ENCODE data around the gene SP1. TPM values are rescaled to one million over a fixed set of nuclear protein-coding genes. Genes with fewer than 3 reads are reported as not detected.
"Not testable (repeated sequence)": the region's sequence is repeated elsewhere in the genome, so short reads cannot be mapped to it uniquely, and the experiment has no call there.

The SP1 gene
- total RNA-seq, 1 donor from 2014 or later = 49.0 TPM

GRCh38 chr12:53388932-53389331 lies 9.0 kb downstream of the SP1 start:
- intact Hi-C loops (cut with DNase I) = no loop called here
- H3K36me3 ChIP-seq = peaks cover 10 to 23% of the 10 kb centered on the region in 2 donors
- H3K4me1 ChIP-seq = peaks cover 11 to 60% of the 10 kb centered on the region in 2 donors

GRCh38 chr12:53389702-53390101 lies 9.7 kb downstream of the SP1 start:
- intact Hi-C loops (cut with DNase I) = loop anchor here (2.0 kb wide), 1 partner anchor 31 kb away; no protein-coding TSS in a partner anchor
- H3K36me3 ChIP-seq = peaks cover 6 to 15% of the 10 kb centered on the region in 2 donors
- no peak for DNase-seq (ENCODE audit: low spot score in 2 of 2)
- peaks cover 6 to 53% of the 10 kb centered on the region in 2 donors for H3K4me1 ChIP-seq
- no peaks in the 10 kb centered on the region for H3K27me3 ChIP-seq
- H3K27ac ChIP-seq = peak overlapping the region; percentile 76 to 83
- no peaks in the 10 kb centered on the region for H3K9me3 ChIP-seq
- peak overlapping the region; percentile 24 to 87 for H3K4me3 ChIP-seq
- no peak for TF ChIP-seq CTCF (IDR thresholded peaks at IDR 0.05)

More at GRCh38 chr12:53388932-53389331, 9.0 kb downstream of the SP1 start:
- no peak for TF ChIP-seq CTCF (IDR thresholded peaks at IDR 0.05)
- no peaks in the 10 kb centered on the region for H3K9me3 ChIP-seq
- H3K4me3 ChIP-seq = peak overlapping the region; percentile 4 to 87
- H3K27me3 ChIP-seq = no peaks in the 10 kb centered on the region
- peak overlapping the region; percentile 76 to 83 for H3K27ac ChIP-seq
- DNase-seq (ENCODE audit: low spot score in 2 of 2) = no peak

GRCh38 chr12:53391724-53392123 lies 11.7 kb downstream of the SP1 start:
- no peak for TF ChIP-seq CTCF (IDR thresholded peaks at IDR 0.05)
- Histone ChIP-seq H3K4me3 (peak overlapping the region in 1 of 2 donors; percentile 4), H3K4me1 (peaks cover 0 to 41% of the 10 kb centered on the region in 2 donors), H3K27me3 (no peaks in the 10 kb centered on the region), H3K36me3 (peaks cover 8 to 14% of the 10 kb centered on the region in 2 donors), H3K9me3 (no peaks in the 10 kb centered on the region), H3K27ac (peak overlapping the region; percentile 76 to 83)
- intact Hi-C loops (cut with DNase I) = loop anchor here (2.0 kb wide), 1 partner anchor 29 kb away; no protein-coding TSS in a partner anchor
- DNase-seq (ENCODE audit: low spot score in 2 of 2) = no peak

- no peak for TF ChIP-seq CTCF (IDR thresholded peaks at IDR 0.05)
- Histone ChIP-seq H3K4me3 (no peak overlapping the region), H3K9me3 (no peaks in the 10 kb centered on the region), H3K27me3 (no peaks in the 10 kb centered on the region), H3K36me3 (peaks cover 10 to 14% of the 10 kb centered on the region in 2 donors), H3K27ac (no peak overlapping the region), H3K4me1 (no peaks in the 10 kb centered on the region)
- DNase-seq (ENCODE audit: low spot score in 2 of 2) = no peak
- intact Hi-C loops (cut with DNase I) = no loop called here
Measured at GRCh38 chr12:53399896-53400295, 19.9 kb downstream of the SP1 start.

GRCh38 chr12:53402351-53402750 lies 22.4 kb downstream of the SP1 start:
- H3K4me1 ChIP-seq; H3K27ac ChIP-seq; DNase-seq (ENCODE audit: low spot score in 2 of 2); H3K27me3 ChIP-seq; H3K4me3 ChIP-seq; intact Hi-C loops (cut with DNase I); H3K9me3 ChIP-seq: not testable (repeated sequence)
- peaks cover 19 to 20% of the 10 kb centered on the region in 2 donors for H3K36me3 ChIP-seq

- TF ChIP-seq CTCF (IDR thresholded peaks at IDR 0.05) = no peak
- H3K4me3 ChIP-seq = no peak overlapping the region
- intact Hi-C loops (cut with DNase I) = no loop called here
- no peak overlapping the region for H3K27ac ChIP-seq
- DNase-seq (ENCODE audit: low spot score in 2 of 2) = no peak
- no peaks in the 10 kb centered on the region for H3K27me3 ChIP-seq
- peaks cover 24 to 25% of the 10 kb centered on the region in 2 donors for H3K36me3 ChIP-seq
- no peaks in the 10 kb centered on the region for H3K4me1 ChIP-seq
- H3K9me3 ChIP-seq = no peaks in the 10 kb centered on the region
Measured at GRCh38 chr12:53402871-53403270, 22.9 kb downstream of the SP1 start.
